Gastrocnemius medialis (tissue), 4 donors: ENCODE data around the gene SIK3.

Experiments used
- CTCF ChIP-seq, 5 experiments: fragments of 450-650 bp in 3 of 5; fragments of 200-600 bp in 2 of 5; sonication (generic) in 2 of 5; IDR thresholded peaks in 4 of 5; conservative IDR thresholded peaks in 1 of 5; 1 replicate in 4 of 5; 2 replicates in 1 of 5; pipeline ENCODE4 v1.5.1; 2016 to 2019; ENCODE audit warnings: antibody characterized with exemption in 5 of 5, mild to moderate bottlenecking in 3 of 5, moderate library complexity in 3 of 5
- POLR2A ChIP-seq, 2 donors: fragments of 450-650 bp; IDR thresholded peaks; one replicate each; pipeline ENCODE4 v1.6.1; 2017; ENCODE audit warnings: antibody characterized with exemption in 2 of 2, mild to moderate bottlenecking in 2 of 2, moderate library complexity in 2 of 2

GRCh38 chr11:117127171-117127901 is 29.1 kb upstream of the SIK3 start:
- TF ChIP-seq CTCF (IDR thresholded peaks at IDR 0.05 in 4 of 5, conservative IDR thresholded peaks at IDR 0.05 in 1 of 5), result no peak
- TF ChIP-seq POLR2A (IDR thresholded peaks at IDR 0.05), result no peak
